Measurements from ENCODE around the gene KRTAP10-2. TPM values are rescaled to one million over a fixed set of nuclear protein-coding genes. Genes with fewer than 3 reads are reported as not detected.

The KRTAP10-2 gene
- total RNA-seq, 4 donors from 2014 or later, result not detected

DNA sequence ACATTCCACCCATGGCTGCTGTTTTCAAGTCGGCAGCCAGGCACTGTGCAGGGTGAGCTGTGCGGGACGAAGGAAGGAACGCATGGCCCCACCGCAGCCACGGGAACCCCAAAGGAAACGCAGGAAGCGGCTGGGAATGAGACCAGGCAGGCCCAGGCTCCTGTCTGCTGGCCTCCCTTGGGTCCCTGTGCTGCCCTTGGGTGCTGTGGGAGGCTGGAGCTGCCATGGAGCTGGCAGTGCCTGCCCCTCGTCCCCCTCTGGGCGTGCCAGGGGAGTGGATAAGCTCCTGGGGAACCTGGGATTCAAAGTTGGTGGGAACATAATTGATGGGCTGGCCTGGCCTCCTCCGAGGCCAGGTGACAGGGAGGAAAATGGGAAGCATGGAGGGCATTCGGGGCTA, 17.0 kb upstream of the KRTAP10-2 start:
- Histone ChIP-seq H3K36me3 (no peaks in the 10 kb centered on the region), H3K4me1 (no peaks in the 10 kb centered on the region), H3K9me3 (no peaks in the 10 kb centered on the region), H3K27me3 (no peaks in the 10 kb centered on the region), H3K4me3 (replicated peaks in 1 of 3) (no peak overlapping the region), H3K27ac (no peak overlapping the region)
- DNase-seq, result no peak
- TF ChIP-seq POLR2A (IDR thresholded peaks at IDR 0.05), result no peak
- TF ChIP-seq, protein P1, sequence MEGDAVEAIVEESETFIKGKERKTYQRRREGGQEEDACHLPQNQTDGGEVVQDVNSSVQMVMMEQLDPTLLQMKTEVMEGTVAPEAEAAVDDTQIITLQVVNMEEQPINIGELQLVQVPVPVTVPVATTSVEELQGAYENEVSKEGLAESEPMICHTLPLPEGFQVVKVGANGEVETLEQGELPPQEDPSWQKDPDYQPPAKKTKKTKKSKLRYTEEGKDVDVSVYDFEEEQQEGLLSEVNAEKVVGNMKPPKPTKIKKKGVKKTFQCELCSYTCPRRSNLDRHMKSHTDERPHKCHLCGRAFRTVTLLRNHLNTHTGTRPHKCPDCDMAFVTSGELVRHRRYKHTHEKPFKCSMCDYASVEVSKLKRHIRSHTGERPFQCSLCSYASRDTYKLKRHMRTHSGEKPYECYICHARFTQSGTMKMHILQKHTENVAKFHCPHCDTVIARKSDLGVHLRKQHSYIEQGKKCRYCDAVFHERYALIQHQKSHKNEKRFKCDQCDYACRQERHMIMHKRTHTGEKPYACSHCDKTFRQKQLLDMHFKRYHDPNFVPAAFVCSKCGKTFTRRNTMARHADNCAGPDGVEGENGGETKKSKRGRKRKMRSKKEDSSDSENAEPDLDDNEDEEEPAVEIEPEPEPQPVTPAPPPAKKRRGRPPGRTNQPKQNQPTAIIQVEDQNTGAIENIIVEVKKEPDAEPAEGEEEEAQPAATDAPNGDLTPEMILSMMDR (IDR thresholded peaks at IDR 0.05), result no peak
- intact Hi-C loops (cut with DNase I), result no loop called here
- 80 to 89% methylated on average over 10 to 12 of the region's 12 CpGs for WGBS, 2 donors

DNA sequence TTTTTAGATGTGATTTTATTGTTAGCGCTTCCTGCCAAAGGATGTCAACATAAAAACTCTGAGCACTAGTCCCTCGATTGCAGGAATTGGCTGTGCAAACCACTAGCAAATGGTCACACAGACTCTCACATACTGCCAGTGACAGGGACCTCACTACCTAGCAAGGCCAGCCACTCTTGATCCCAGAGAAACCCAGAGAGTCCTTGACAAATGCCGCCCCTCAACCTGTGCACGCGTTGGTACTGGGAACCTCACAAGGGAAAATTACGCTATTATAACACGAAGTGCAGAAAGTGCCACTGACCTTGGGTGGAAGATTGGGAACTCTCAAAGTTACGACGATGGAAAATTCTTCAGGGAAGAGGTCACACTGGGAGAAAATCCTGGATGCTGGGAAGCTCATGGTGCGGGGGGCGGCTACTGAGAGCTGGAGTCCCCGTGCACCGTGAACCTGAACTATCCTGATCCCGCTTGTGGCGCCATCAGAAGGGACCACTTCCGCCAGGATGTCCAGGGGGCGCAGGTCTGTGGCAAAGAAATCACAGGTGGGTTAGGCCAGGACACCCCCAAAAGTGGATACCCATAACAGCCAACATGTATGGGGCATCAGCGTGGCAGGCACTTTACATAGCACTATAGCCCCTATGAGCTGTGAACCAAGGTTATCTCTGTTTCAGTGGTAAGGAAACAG, 16.3 kb upstream of the KRTAP10-2 start:
- TF ChIP-seq POLR2A (IDR thresholded peaks at IDR 0.05), result no peak
- TF ChIP-seq, protein P1 (IDR thresholded peaks at IDR 0.05), result no peak
- intact Hi-C loops (cut with DNase I), result no loop called here
- Histone ChIP-seq H3K36me3 (no peaks in the 10 kb centered on the region), H3K27me3 (no peaks in the 10 kb centered on the region), H3K4me1 (no peaks in the 10 kb centered on the region), H3K4me3 (replicated peaks in 1 of 3) (no peak overlapping the region), H3K9me3 (no peaks in the 10 kb centered on the region), H3K27ac (no peak overlapping the region)
- no peak for DNase-seq
- WGBS, 2 donors, result 92 to 95% methylated on average over 18 of the region's 18 CpGs

DNA sequence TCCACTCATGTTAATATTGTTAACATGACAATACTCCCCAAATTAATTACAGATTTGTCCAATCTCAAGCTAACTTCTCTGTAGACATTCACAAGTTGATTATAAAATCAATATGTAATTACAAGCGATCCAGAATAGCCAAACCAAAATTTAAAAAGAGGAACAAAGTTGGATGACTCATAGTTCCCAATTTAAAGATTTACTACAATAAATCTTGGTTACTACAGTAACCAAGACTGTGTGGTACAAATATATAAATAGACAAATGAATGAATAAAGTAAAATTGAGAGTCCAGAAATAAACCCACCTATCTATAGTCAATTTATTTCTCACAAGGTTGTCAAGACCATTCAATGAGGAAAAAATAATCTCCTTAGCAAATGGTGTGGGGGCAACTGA, 15.1 kb upstream of the KRTAP10-2 start:
- Histone ChIP-seq H3K27me3 (no peaks in the 10 kb centered on the region), H3K9me3 (no peaks in the 10 kb centered on the region), H3K27ac (no peak overlapping the region), H3K4me3 (replicated peaks in 1 of 3) (no peak overlapping the region), H3K36me3 (no peaks in the 10 kb centered on the region), H3K4me1 (no peaks in the 10 kb centered on the region)
- no peak for TF ChIP-seq POLR2A (IDR thresholded peaks at IDR 0.05)
- TF ChIP-seq, protein P1 (IDR thresholded peaks at IDR 0.05), result no peak
- WGBS, 2 donors, result 73 to 79% methylated on average over 1 of the region's 1 CpG
- intact Hi-C loops (cut with DNase I), result no loop called here
- no peak for DNase-seq

DNA sequence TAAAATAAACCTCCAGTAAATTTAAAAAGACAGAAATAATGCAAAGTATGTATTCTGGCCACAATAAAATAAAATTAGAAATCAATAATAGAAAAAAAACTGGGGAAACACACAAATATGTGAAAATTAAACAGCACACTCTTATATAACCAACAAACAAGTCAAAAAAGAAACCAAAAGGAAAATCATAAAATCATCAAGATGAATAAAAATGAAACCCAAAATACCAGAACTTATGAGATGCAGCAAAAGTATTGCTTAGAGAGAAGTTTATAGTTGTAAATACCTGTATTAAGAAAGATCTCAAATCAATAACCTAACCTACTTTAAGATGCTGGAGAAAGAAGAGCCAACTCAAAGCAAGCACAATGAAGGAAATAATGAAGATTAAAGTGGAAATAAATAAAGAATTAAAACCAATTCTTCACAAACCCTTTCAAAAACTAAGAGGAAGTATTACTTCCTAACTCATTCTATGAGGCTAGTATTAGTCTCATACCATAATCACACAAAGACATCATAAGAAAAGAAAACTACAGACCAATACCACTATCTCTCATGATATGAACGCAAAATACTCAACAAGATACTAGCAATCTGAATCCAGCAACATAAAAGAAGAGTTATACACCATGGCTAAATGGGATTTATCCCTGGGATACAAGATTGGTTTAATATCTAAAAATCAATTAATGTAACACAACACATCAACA, 13.7 kb upstream of the KRTAP10-2 start:
- 0 to 95% methylated on average over 1 of the region's 1 CpG for WGBS, 2 donors
- Histone ChIP-seq H3K27ac (no peak overlapping the region), H3K27me3 (no peaks in the 10 kb centered on the region), H3K9me3 (no peaks in the 10 kb centered on the region), H3K36me3 (no peaks in the 10 kb centered on the region), H3K4me1 (no peaks in the 10 kb centered on the region), H3K4me3 (replicated peaks in 1 of 3) (no peak overlapping the region)
- no peak for DNase-seq
- TF ChIP-seq, protein P1 (IDR thresholded peaks at IDR 0.05), result no peak
- TF ChIP-seq POLR2A (IDR thresholded peaks at IDR 0.05), result no peak
- intact Hi-C loops (cut with DNase I), result no loop called here

DNA sequence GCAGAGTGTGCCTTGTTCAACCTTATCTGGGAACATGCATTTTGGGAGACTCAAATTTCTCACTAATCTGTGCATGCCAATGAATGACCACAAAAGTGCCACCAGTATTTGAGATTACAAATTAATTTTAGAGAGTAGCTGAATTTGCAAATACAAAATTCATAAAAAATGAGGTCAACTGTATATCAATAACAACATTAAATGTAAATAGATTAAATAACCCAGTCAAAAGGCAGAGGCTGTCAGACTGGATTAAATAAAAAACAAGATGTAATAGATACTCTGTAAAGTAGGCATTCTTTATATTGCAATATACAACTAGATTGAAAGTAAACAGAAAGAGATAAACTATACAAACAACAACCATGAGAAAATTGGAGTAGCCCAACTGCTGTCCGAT, 12.8 kb upstream of the KRTAP10-2 start:
- Histone ChIP-seq H3K4me3 (replicated peaks in 1 of 3) (no peak overlapping the region), H3K9me3 (no peaks in the 10 kb centered on the region), H3K36me3 (no peaks in the 10 kb centered on the region), H3K27ac (no peak overlapping the region), H3K27me3 (no peaks in the 10 kb centered on the region), H3K4me1 (no peaks in the 10 kb centered on the region)
- intact Hi-C loops (cut with DNase I), result no loop called here
- TF ChIP-seq POLR2A (IDR thresholded peaks at IDR 0.05), result no peak
- TF ChIP-seq, protein P1 (IDR thresholded peaks at IDR 0.05), result no peak
- 94 to 95% methylated on average over 1 of the region's 1 CpG for WGBS, 2 donors
- no peak for DNase-seq
